ENCODE results near the gene C19orf38.
"Not testable (repeated sequence)": the region's sequence is repeated elsewhere in the genome, so short reads cannot be mapped to it uniquely, and the experiment has no call there.

C19orf38 gene

DNA sequence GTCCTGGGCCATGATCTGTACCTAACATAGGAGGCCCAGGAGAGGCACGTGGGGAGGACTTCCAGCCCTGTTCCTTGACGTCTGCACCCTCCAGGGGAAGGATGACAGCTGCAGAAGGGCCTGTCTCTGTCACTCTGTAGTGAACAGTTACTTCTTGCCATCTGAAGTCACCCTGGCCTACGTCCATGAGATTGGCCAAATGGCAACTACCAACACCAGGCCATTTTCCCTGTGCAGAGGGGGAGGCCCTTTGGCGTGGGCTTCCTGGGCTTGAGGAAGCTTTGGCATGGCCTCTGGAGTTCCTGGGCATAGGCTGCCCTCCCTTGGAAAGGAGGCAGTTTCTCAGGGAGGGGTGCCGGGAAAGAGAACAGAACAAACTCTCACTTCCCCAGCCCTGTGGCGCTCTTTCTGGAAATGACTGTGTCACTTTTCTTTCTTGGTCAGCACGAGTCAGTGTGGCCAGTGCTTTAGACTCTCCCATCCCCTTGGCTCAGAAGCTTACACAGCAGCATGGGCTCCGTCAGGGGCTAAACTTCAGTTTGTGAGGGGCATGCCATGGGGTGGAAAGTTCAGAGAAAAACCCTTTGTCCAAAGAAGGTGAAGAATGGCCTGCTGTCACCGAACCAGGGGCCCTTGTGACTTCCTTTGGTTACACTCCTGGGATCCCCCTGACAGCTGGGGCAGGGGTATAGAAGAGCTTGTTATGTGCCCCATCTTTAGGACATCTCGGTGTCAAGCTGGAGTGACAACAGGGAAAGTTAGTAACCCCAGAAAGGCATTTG lies 28.4 kb downstream of the C19orf38 start:
- peak; percentile 45 for DNase-seq (ENCODE audit: low read depth)

DNA sequence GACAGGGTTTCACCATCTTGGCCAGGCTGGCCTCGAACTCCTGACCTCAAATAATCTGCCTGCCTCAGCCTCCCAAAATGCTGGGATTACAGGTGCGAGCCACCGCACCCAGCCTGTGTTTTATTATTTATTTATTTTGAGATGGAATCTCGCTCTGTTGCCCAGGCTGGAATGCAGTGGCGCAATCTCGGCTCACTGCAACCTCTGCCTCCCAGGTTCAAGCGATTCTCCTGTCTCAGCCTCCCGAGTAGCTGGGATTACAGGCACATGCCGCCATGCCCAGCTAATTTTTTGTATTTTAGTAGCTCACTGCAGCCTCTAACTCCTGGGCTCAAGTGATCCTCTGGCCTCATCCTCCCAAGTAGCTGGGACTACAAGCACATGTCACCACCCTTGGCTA lies 29.4 kb downstream of the C19orf38 start:
- not testable (repeated sequence) for DNase-seq (ENCODE audit: low read depth)

DNA sequence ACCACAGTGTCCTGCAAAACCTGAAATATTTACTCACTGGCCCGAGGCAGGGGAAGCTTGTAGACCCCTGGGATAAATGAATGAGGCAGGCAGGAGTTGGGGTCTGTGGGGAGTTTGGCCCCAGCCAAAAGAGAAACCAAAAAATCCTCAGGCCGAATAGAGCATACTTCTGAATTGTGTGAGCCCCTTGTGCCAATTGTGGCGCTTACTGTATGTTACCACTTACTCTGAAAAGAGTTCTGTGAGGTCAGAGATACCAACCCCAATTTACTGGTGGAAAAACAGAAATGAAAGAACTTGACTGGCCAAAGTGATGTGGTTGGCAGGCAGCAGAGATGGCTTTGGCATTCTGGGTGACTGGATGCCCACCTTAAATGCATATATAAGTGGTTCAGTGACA lies 30.0 kb downstream of the C19orf38 start:
- no peak for DNase-seq (ENCODE audit: low read depth)

DNA sequence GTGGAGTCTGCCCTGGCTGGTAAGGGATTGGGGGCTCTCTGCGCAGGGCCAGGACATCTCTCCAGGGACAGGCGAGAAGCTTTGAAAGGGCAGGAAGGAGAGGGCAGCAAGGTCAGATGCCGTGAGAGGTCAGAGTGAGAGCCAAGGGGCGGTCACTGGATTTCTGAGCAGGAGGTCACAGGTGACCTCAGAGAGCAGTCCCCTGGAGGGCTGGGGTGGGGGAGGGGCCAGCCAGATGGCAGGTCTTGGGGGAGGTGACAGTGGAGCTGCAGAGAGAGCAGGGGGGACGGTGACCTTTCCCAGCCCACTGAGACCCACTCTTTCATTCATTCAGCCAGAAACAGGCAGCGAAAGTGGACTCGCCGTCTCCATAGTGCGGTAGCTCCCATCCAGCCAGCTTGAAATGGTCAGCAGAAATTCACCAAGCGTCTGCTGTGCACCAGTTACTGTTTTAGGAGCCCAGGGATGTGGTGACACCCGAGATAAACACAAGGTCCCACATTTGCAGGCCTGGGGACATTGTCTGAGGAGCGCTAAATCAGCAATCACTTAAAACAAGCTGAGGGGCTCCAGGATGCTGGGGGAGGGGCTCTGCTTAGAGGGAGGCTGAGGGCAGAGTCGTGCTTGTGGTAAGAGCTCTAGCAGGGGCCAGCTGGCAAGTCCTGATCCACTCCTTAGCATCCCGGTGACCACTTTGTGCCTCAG lies 33.3 kb downstream of the C19orf38 start:
- no peak for DNase-seq (ENCODE audit: low read depth)

DNA sequence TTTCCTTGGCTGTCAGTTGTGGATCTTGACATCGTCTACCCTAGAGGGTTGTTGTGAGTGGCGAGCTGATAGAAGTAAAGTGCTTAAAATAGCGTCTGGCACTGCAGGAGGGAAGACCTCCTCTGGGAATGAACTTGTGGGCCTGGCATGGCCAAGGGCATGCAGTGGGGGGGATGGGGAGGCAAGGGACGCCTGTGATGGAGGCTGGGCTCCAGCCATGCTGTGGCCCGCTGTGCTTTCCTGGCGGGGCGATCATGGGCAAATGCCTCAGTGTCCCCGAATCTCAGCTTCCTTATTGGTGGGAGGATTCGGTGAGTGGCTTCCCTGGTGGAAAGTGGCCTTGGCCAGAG lies 33.9 kb downstream of the C19orf38 start:
- DNase-seq (ENCODE audit: low read depth): no peak

DNA sequence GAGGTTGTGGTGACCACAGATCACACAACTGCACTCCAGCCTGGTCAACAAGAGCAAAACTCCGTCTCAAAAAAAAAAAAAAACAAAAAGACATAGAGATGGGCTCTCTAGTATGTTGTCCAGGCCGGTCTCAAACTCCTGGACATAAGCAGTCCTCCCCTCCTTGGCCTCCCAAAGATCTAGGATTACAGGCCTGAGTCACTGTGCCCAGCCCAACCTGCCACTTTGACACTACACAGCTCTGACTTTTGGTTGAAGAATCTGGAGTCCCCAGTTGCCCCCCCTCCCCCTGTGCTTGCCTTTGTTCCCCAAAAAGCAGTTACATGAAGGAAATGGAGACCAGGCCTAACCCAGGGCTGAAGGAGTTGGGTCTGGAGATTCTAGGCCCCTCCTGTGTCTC lies 36.1 kb downstream of the C19orf38 start:
- peak; percentile 73 for DNase-seq (ENCODE audit: low read depth)

DNA sequence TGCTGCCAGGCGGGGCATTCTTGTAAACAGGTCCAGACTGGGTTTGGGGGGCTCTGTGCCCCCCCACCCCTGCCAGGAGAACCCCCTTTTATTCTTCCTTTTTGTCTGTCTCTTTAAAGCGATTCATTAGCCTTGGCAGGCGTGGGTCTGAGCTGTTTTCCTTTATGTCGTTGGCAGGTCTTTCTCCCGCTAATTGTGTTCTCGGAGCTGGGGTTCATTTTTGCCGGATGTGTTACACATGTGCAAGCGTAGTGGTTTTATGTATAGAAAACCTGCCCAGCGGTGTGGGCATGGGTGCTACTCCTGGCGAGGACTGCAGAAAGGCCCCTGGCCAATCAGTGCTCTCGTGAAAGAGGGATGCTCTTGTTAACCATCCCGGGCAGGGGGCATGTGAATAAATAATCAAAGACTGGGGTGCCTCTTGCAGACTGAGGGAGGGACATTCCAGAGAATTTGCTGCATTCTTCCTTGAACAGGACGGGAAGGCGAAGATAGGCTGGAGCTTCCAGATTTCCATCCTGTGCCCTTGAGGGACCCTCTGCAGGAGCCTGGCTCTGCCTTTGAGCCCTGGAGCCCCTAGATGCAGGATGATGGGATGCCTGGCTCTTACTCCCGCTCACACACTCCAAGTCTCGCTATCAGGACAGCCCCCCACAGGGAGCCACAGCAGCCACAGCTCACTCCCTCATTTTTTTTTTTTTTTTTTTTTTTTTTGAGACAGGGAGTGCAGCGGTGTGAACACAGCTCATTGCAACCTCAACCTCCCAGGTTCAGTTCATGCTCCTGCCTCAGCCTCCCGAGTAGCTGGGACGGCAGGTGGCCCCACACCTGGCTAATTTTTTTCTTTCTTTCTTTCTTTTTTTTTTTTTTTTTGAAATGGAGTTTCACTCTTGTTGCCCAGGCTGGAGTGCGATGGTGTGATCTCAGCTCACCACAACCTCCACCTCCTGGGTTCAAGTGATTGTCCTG lies 37.3 kb downstream of the C19orf38 start:
- no peak for DNase-seq (ENCODE audit: low read depth)

DNA sequence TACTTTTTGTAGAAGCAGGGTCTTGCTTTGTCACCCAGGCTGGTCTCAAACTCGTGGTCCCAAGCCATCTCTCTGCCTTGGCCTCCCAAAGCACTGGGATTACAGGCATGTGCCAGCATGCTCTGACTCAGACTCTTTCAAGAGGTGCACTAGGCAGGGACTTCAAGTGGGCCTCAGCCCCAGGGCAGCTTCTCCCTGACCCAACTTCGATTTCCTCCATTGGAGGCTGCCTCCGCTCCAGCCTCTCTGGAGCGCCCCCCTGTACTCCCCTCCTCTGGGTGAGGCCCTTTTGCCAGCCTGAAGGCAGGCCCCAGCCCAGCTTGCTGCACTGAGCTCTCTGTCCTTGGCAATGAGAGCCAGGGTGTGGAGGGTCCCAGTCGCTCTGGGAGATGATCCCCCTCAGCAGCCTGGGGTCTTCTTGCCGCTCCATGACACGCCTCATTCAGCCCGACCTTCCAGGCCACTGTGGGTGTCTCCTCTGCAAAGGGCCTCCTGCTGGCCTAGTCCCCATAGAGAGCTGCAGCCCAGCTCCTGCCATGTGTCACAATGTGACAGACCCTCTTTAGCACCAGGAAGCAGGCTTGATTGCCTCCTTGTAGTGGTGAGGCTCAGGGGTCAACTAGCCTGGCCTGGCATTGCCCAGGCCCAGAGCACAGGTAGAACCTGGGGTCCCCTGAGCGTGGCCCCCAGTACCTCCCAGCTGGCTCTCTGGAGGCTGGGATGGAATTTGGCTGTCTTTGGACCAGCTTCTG lies 39.6 kb downstream of the C19orf38 start:
- DNase-seq (ENCODE audit: low read depth): peak; percentile 31

DNA sequence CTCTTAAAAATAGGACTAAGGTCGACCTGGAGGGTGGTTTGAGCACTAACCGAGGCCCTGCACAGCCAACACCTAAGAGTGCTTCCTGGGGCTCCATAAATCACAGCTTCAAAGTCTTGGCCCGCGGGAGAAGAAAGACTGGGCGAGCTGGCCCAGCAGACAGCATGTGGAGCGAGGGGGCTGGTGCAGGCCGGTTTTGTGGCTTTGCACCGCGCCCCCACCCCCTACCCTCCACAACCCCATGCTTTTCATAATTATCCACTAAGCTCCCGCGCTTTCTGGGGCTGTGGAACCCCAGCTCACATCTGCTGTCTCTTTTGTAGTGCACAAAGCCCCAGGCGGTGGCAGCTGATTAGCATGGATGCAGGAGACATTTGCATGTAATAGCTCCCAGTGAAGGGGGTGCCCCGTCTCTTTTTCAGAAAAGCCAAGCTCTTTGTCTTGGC lies 40.2 kb downstream of the C19orf38 start:
- DNase-seq (ENCODE audit: low read depth): no peak

DNA sequence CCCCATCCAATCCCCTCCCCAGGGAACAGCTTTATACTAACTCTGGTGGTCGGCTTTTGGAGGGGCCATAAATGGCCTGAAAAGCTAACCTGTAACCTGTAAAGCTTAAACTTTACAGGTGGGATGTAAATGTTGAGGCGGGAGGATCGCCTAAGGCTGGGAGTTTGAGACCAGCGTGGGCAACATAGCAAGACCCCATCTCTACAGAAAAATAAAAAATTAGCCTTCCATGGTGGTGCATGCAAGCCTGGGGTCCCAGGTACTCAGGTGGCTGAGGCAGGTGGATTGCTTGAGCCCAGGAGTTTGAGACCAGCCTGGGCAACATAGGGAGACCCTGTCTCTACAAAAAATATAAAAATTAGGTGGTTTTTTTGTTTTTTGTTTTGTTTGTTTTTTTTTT lies 41.7 kb downstream of the C19orf38 start:
- DNase-seq (ENCODE audit: low read depth): no peak

DNA sequence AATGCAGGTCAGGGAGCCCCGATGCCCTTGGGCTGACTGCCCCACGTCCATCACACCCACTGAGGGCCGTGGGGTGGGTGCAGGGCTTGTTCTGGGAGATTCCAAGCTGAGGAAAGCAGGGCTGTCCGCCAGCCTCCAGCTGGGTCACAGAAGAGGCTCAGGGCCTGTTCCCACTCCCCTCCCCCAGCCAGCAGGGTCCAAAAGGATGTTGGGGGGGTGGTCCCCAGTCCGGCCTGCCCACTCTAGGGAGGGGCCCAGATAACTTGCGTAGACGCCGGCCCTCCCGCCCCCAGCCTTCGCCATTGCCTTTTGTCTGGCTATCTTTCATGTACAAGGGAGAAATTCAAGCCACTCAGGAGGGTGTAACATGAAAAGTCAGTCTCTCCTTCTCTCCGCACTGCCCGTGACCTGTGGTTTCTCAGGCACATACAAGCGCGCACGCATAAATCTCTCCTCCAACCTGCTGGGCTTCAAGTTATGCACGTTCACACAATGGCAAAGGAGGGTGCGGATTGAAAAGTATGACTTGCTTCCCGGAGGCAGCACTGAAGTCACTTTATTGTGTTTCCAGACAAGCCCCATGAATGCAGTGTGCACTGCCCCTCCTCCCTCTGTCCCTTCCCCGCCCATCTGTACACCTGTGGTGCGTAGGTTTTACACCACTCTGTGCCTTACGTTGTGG lies 43.3 kb downstream of the C19orf38 start:
- no peak for DNase-seq (ENCODE audit: low read depth)

DNA sequence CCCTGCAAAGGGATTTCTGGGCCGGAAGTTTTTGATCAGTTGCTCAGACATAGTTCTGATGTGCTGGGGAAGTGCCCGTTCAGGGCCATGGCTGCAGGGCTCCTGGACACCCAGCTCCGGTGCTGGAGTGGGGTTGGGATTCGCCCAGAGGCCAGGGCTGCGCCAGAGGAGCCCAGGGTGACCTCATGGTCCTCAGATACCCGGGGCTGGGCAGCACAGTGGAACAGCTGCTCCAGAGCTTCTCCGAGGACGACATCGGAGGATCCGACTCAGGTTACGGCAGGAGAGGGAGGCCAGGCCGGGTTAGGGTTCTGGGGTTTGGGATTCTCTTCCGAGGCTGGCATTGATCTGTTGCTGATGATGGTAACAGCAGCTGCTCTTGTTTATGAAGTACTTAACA lies 44.0 kb downstream of the C19orf38 start:
- no peak for DNase-seq (ENCODE audit: low read depth)

DNA sequence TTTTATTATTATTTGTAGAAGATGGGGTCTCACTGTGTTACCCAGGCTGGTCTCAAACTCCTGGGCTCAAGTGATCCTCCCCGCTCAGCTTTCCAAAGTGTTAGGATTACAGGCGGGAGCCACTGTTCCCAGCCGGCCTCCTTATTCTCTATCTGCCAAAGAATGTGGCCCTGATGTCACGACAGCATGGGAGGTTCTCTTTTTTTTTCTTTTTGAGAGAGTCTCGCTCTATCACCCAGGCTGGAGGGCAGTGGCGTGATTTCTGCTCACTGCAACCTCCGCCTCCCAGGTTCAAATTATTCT lies 46.6 kb downstream of the C19orf38 start:
- no peak for DNase-seq (ENCODE audit: low read depth)

DNA sequence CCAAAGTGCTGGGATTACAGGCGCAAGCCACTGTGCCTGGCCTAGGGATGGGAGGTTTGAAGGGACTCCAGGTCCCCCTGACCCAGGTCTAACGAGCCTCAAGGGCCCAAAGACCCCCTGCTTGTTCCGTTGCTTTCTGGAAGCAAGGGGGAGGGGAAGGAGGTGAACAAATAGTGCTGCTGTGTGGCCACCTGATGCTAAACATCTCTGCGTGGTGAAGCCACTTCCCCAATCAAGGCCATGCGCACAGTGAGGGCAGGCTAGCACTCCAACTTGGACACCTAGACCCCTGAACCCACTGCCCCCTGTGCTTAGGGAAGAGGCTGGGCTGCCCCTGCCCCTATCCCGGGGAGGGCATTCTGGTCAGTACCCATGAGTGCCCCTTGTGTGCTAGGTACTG lies 47.1 kb downstream of the C19orf38 start:
- DNase-seq (ENCODE audit: low read depth): no peak

DNA sequence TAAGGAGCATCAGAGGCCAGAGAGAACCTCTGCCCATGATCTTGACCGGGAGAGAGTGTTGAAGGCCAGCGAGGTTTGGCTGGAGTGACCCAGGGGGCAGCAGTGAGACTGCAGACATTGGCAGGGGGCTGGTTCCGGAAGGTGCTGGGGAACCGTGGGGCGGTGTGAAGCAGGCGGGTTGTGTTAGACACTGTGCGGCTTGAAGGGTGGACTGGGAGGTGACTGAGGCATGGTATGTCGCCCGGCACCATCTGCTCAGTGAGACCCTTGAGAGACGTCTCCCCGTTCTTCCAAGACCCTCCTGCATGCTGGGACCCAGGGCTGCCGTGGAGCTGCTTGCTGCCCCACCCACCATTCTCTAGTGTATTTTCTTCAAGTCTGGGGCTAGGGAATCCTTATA lies 47.7 kb downstream of the C19orf38 start:
- DNase-seq (ENCODE audit: low read depth): no peak

DNA sequence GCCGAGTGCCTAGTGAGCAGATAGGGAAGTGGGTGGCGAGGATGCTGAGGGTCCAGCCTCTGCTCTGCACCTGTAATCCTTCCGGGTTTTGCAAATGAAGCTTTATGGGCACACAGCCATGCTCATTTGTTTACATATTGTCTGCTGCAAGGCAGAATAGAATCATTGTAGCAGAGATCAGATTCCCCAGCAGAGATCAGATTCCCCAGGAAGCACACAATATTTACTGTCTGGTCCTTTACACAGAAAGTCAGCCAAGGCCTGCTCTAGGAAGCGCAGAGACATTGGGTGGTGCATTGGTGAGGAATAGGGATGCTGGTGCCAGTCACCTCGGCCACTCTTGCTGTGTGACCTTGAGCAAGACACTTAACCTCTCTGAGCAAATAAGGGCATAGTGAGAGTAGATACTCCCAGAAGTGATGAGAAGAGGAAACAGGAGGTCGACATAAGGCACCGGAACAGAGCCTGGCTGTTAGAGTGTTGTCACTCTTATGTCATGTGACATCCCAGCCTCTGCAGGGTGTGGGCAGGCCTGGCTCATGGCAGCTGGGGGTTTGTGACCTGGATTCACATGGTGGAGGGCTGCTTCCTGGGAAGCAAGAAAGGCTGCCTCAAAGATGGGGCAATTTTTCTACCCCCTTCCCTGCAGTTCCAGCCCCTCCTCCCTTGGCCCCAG lies 48.8 kb downstream of the C19orf38 start:
- DNase-seq (ENCODE audit: low read depth): no peak

DNA sequence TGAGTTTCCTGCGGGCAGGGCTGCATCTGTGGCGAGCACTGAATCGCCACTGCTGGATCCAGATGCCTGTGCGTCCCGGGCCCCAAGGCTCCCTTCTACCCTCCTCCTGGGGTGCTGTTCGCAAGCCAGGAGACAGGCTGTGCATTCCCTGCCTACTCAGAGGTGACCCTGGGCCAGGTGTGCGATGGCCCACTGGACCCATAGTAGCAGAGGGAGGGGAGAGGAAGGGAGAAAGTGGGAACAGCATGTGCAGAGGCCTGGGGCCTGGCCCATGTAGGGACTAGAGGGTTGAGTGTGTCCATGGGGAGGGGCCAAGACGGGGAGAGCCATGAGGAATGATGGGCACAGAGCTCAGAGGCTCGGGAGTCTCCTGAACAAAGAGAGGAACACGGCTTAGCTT lies 50.4 kb downstream of the C19orf38 start:
- DNase-seq (ENCODE audit: low read depth): no peak

DNA sequence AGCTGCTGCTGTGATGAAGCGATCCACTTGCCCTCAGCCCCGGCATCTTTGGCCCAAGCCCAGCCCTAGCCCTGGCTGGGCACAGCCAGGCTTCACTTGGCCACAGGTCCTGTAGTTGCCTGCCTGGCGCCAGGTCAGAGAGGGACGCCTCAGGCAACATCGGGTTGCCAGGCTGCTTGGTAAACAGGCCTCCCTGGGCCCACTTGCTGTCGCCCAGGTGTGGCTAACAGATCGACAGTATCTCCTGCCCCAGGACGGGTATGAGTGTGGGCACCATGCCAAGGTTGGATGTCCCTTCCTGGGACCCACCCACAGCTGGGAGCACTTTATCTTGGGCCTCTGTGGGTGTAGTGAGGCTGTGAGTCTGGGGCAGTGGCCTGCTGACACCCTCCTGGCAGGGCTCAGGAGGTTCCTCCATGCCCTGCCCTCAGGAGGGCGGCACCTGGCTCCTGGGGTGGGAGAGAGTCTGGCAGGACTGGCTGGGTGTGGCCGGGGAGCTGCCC lies 51.0 kb downstream of the C19orf38 start:
- DNase-seq (ENCODE audit: low read depth): no peak

DNA sequence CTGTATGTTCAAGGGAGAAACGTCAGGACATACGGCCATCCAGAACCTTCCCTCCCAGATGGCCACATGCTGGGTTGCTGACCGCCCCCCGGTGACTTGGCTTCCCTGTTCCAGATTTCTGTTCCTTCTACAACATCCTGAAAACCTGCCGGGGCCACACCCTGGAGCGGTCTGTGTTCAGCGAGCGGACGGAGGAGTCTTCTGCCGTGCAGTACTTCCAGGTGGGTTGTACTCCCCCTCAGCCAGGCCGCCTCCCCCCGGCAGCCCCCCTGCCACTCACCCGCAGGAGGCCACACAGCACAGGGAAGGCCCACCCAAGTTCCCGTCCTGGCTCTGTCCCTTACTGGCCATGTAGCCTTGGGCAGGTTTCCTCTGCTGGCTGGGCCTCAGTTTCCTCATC lies 59.7 kb downstream of the C19orf38 start:
- DNase-seq (ENCODE audit: low read depth): no peak

DNA sequence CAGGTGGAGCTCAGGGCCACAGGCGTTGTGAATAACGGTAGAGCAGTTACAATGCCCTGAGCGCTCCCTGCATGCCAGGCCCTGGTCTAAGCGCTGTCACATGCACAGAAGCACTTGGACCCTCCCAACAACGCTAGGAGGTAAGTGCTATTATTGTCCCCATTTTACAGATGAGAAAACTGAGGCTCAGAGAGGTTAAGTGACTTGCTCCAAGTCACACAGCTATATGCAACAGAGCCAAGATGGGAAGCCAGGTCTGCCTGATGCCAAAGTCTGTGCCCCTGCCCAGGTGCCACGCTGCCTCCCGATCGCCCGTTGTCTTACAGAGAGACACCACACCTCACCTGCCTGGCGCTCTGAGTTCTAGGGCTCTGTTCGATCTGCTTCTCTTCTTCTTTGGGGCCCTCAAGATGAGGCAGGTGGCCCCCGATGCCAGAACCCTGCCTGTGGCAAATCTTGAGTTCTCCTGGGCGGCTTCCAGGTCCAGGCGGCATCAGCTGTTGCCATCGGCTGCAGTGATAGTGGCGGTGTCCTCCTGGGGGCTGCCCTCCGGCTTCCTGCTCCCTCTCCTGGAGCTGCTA lies 60.3 kb downstream of the C19orf38 start:
- DNase-seq (ENCODE audit: low read depth): no peak

All from ELR (cell line).